ENCODE results near the gene DDIT4.

DDIT4 gene

GRCh38 chr10:72260976-72261783 lies 12.5 kb upstream of the DDIT4 start:
- no peaks in the 10 kb centered on the region for H3K27me3 ChIP-seq (ENCODE audit: insufficient read depth, poor library complexity, severe bottlenecking)
- H3K4me3 ChIP-seq (replicated peaks; ENCODE audit: insufficient read depth, low read length) = peak overlapping the region; percentile 64
- DNase-seq (ENCODE audit: low read depth in 1 of 2, low spot score in 1 of 2) = peak in 1 of 2 experiments; percentile 50
- TF ChIP-seq GABPA (IDR thresholded peaks at IDR 0.05; ENCODE audit: low read depth) = no peak
- peak; percentile 37; the same call in 1 of the 2 replicates for TF ChIP-seq POLR2AphosphoS5 (IDR thresholded peaks at IDR 0.05; ENCODE audit: low read depth)
- peak overlapping the region; percentile 47 for H3K27ac ChIP-seq (replicated peaks)

GRCh38 chr10:72261784-72262404 lies 11.8 kb upstream of the DDIT4 start:
- Histone ChIP-seq H3K4me3 (replicated peaks; ENCODE audit: insufficient read depth, low read length) (no peak overlapping the region), H3K27ac (replicated peaks) (no peak overlapping the region), H3K27me3 (ENCODE audit: insufficient read depth, poor library complexity, severe bottlenecking) (no peaks in the 10 kb centered on the region)
- TF ChIP-seq GABPA (IDR thresholded peaks at IDR 0.05; ENCODE audit: low read depth) (no peak), POLR2AphosphoS5 (IDR thresholded peaks at IDR 0.05; ENCODE audit: low read depth) (no peak), SPI1 (IDR thresholded peaks at IDR 0.05; ENCODE audit: borderline replicate concordance, low read depth) (no peak)
- TF ChIP-seq, protein P1, sequence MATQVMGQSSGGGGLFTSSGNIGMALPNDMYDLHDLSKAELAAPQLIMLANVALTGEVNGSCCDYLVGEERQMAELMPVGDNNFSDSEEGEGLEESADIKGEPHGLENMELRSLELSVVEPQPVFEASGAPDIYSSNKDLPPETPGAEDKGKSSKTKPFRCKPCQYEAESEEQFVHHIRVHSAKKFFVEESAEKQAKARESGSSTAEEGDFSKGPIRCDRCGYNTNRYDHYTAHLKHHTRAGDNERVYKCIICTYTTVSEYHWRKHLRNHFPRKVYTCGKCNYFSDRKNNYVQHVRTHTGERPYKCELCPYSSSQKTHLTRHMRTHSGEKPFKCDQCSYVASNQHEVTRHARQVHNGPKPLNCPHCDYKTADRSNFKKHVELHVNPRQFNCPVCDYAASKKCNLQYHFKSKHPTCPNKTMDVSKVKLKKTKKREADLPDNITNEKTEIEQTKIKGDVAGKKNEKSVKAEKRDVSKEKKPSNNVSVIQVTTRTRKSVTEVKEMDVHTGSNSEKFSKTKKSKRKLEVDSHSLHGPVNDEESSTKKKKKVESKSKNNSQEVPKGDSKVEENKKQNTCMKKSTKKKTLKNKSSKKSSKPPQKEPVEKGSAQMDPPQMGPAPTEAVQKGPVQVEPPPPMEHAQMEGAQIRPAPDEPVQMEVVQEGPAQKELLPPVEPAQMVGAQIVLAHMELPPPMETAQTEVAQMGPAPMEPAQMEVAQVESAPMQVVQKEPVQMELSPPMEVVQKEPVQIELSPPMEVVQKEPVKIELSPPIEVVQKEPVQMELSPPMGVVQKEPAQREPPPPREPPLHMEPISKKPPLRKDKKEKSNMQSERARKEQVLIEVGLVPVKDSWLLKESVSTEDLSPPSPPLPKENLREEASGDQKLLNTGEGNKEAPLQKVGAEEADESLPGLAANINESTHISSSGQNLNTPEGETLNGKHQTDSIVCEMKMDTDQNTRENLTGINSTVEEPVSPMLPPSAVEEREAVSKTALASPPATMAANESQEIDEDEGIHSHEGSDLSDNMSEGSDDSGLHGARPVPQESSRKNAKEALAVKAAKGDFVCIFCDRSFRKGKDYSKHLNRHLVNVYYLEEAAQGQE (IDR thresholded peaks at IDR 0.05; ENCODE audit: insufficient replicate concordance, low read depth) = no peak
- TF ChIP-seq, protein P2, sequence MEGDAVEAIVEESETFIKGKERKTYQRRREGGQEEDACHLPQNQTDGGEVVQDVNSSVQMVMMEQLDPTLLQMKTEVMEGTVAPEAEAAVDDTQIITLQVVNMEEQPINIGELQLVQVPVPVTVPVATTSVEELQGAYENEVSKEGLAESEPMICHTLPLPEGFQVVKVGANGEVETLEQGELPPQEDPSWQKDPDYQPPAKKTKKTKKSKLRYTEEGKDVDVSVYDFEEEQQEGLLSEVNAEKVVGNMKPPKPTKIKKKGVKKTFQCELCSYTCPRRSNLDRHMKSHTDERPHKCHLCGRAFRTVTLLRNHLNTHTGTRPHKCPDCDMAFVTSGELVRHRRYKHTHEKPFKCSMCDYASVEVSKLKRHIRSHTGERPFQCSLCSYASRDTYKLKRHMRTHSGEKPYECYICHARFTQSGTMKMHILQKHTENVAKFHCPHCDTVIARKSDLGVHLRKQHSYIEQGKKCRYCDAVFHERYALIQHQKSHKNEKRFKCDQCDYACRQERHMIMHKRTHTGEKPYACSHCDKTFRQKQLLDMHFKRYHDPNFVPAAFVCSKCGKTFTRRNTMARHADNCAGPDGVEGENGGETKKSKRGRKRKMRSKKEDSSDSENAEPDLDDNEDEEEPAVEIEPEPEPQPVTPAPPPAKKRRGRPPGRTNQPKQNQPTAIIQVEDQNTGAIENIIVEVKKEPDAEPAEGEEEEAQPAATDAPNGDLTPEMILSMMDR (IDR thresholded peaks at IDR 0.05; ENCODE audit: insufficient read depth, low read length) = no peak
- no peak for DNase-seq (ENCODE audit: low read depth in 1 of 2, low spot score in 1 of 2)

GRCh38 chr10:72263613-72264241 lies 10.0 kb upstream of the DDIT4 start:
- no peak for DNase-seq (ENCODE audit: low read depth in 1 of 2, low spot score in 1 of 2)
- Histone ChIP-seq H3K27ac (replicated peaks) (no peak overlapping the region), H3K4me3 (replicated peaks; ENCODE audit: insufficient read depth, low read length) (no peak overlapping the region), H3K27me3 (ENCODE audit: insufficient read depth, poor library complexity, severe bottlenecking) (no peaks in the 10 kb centered on the region)
- TF ChIP-seq GABPA (IDR thresholded peaks at IDR 0.05; ENCODE audit: low read depth) (no peak), POLR2AphosphoS5 (IDR thresholded peaks at IDR 0.05; ENCODE audit: low read depth) (no peak), SPI1 (IDR thresholded peaks at IDR 0.05; ENCODE audit: borderline replicate concordance, low read depth) (no peak)
- TF ChIP-seq, protein P2 (IDR thresholded peaks at IDR 0.05; ENCODE audit: insufficient read depth, low read length) = no peak
- TF ChIP-seq, protein P1 (IDR thresholded peaks at IDR 0.05; ENCODE audit: insufficient replicate concordance, low read depth) = no peak

- no peak for DNase-seq (ENCODE audit: low read depth in 1 of 2, low spot score in 1 of 2)
- TF ChIP-seq, protein P2 (IDR thresholded peaks at IDR 0.05; ENCODE audit: insufficient read depth, low read length) = no peak
- no peak for TF ChIP-seq SPI1 (IDR thresholded peaks at IDR 0.05; ENCODE audit: borderline replicate concordance, low read depth)
- no peak for TF ChIP-seq POLR2AphosphoS5 (IDR thresholded peaks at IDR 0.05; ENCODE audit: low read depth)
- TF ChIP-seq, protein P1 (IDR thresholded peaks at IDR 0.05; ENCODE audit: insufficient replicate concordance, low read depth) = no peak
- no peaks in the 10 kb centered on the region for H3K27me3 ChIP-seq (ENCODE audit: insufficient read depth, poor library complexity, severe bottlenecking)
- H3K27ac ChIP-seq (replicated peaks) = no peak overlapping the region
- H3K4me3 ChIP-seq (replicated peaks; ENCODE audit: insufficient read depth, low read length) = no peak overlapping the region
Observed at GRCh38 chr10:72264536-72264935, 9.2 kb upstream of the DDIT4 start.

All from HL-60 (cell line).